GM10248 (cell line): ENCODE data around the gene ATOX1.

Source experiments
- CTCF ChIA-PET: fragments of 300-600 bp; sonication (Branson Sonifier 250); formaldehyde crosslinking; extraction: SDS; loops from one replicate; lab custom pipeline; 2021; ENCODE audit warnings: antibody characterized with exemption; lab: Yijun Ruan, JAX
- POLR2A ChIA-PET: fragments of 350-650 bp; sonication (Branson Sonifier 250); formaldehyde crosslinking; extraction: SDS; loops from one replicate; lab custom pipeline; 2020; ENCODE audit warnings: antibody characterized with exemption; lab: Yijun Ruan, JAX
- DNase-seq: peaks from one replicate; pipeline ENCODE4 v3.0.0; 2012; ENCODE audit errors: extremely low spot score
- CTCF ChIP-seq: IDR thresholded peaks from 2 replicates; pipeline ENCODE4 v1.5.1; 2012; ENCODE audit warnings: mild to moderate bottlenecking, low read depth; ENCODE audit errors: extremely low read depth, missing control alignments, control extremely low read depth

The ATOX1 gene

GRCh38 chr5:151779531-151780125 lies 21.2 kb upstream of the ATOX1 start:
- no peak for TF ChIP-seq CTCF
- ChIA-PET POLR2A (no interaction called here), CTCF (no interaction called here)
- no peak for DNase-seq

GRCh38 chr5:151775025-151775606 lies 16.7 kb upstream of the ATOX1 start:
- no peak for DNase-seq
- ChIA-PET POLR2A (interaction anchor here (0.9 kb wide), 1 partner anchor 14 kb away, joined by 3 read pairs; no protein-coding TSS in a partner anchor), CTCF (interaction anchor here (0.8 to 11.9 kb wide), 6 partner anchors 10 to 123 kb away, joined by 3 to 155 read pairs (median 8); partner anchors contain the start of gene ATOX1)
- TF ChIP-seq CTCF = no peak

- ChIA-PET POLR2A (no interaction called here), CTCF (interaction anchor here (0.9 to 11.9 kb wide), 9 partner anchors 8 to 369 kb away, joined by 3 to 155 read pairs (median 6); partner anchors contain the start of gene ATOX1)
- no peak for TF ChIP-seq CTCF
- DNase-seq = no peak
Observed at GRCh38 chr5:151773951-151774350, 15.5 kb upstream of the ATOX1 start.

- DNase-seq = no peak
- POLR2A ChIA-PET = interaction anchor here (0.7 to 3.1 kb wide), 3 partner anchors 15 to 113 kb away, joined by 3 to 18 read pairs (median 3); partner anchors contain the start of gene ATOX1
- TF ChIP-seq CTCF = no peak
- CTCF ChIA-PET = interaction anchor here (2.1 to 11.9 kb wide), 9 partner anchors 9 to 370 kb away, joined by 5 to 155 read pairs (median 9); partner anchors contain the start of gene ATOX1
Observed at GRCh38 chr5:151772846-151773561, 14.6 kb upstream of the ATOX1 start.

- ChIA-PET POLR2A (interaction anchor here (0.6 to 3.1 kb wide), 12 partner anchors 11 to 685 kb away, joined by 3 to 18 read pairs (median 3); partner anchors contain the start of gene ATOX1), CTCF (interaction anchor here (0.6 to 11.9 kb wide), 14 partner anchors 10 to 371 kb away, joined by 3 to 155 read pairs (median 6); partner anchors contain the start of genes ATOX1 and SLC36A1)
- no peak for TF ChIP-seq CTCF
- DNase-seq = no peak
Observed at GRCh38 chr5:151772029-151772845, 13.8 kb upstream of the ATOX1 start.
